H1 (cell line): ENCODE results near the gene BTN1A1. TPM values are rescaled to one million over a fixed set of nuclear protein-coding genes. Genes with fewer than 3 reads are reported as not detected.

Experiments used
- ASH2L ChIP-seq: fragments of 200-600, 300-600 bp; sonication (generic); IDR thresholded peaks from one replicate; pipeline ENCODE4 v1.7.1; 2017; ENCODE audit warnings: low read length
- CHD1 ChIP-seq: IDR thresholded peaks from 2 replicates; pipeline ENCODE4 v1.6.1; 2012; ENCODE audit warnings: low read depth, low read length, improper control_type of control experiment
- CREB1 ChIP-seq: IDR thresholded peaks from 2 replicates; pipeline ENCODE4 v1.6.1; 2012; ENCODE audit warnings: inconsistent platforms
- GTF2F1 ChIP-seq: IDR thresholded peaks from 2 replicates; pipeline ENCODE4 v1.6.1; 2012; ENCODE audit warnings: low read depth, low read length, improper control_type of control experiment, borderline replicate concordance
- MAFK ChIP-seq: IDR thresholded peaks from 2 replicates; pipeline ENCODE4 v1.6.1; 2012; ENCODE audit warnings: low read depth, mild to moderate bottlenecking, improper control_type of control experiment, low read length
- PHF8 ChIP-seq: fragments of 200-600 bp; sonication (generic); conservative IDR thresholded peaks from 2 replicates; pipeline ENCODE4 v1.7.1; 2012; ENCODE audit warnings: low read depth, mild to moderate bottlenecking, inconsistent platforms, low read length, moderate library complexity
- POU5F1 ChIP-seq: IDR thresholded peaks from 2 replicates; pipeline ENCODE4 v1.6.1; 2011; ENCODE audit warnings: low read depth, mild to moderate bottlenecking, low read length, moderate library complexity
- SP2 ChIP-seq: IDR thresholded peaks from 2 replicates; pipeline ENCODE4 v1.6.1; 2012; ENCODE audit warnings: mild to moderate bottlenecking, low read length, inconsistent platforms
- SUZ12 ChIP-seq: fragments of 200-600 bp; sonication (generic); IDR thresholded peaks from 2 replicates; pipeline ENCODE4 v1.6.1; 2012; ENCODE audit warnings: mild to moderate bottlenecking, inconsistent platforms, low read length, moderate library complexity, mixed read lengths
- TAF7 ChIP-seq: optimal IDR thresholded peaks from 2 replicates; pipeline ENCODE3; 2011; ENCODE audit warnings: low read depth, mild to moderate bottlenecking, inconsistent platforms, low read length, moderate library complexity, borderline replicate concordance
- polyA plus RNA-seq, 7 experiments: library from polyadenylated mRNA; depleted of rRNA in 3 of 7; stranded (reverse) in 5 of 7; unstranded in 2 of 7; fragments of >200 nt in 5 of 7; fragments of 200-250 nt in 2 of 7; gene quantifications; 1 replicate in 5 of 7; 2 replicates in 1 of 7; 4 replicates in 1 of 7; pipeline versions ENCODE4 v1.2.1 to v1.2.3, GENCODE V29; 2011 to 2013; ENCODE audit warnings: missing spikeins in 2 of 7, mixed read lengths in 2 of 7
- total RNA-seq: library from RNA; stranded (reverse); fragmentation: NEBNext Ultra II Directional; extraction: Animal tissue kit (Norgen Biotek cat#: 25700); gene quantifications from 2 replicates; pipeline ENCODE4 v1.2.1, GENCODE V29; 2021

Gene BTN1A1
- total and polyA plus RNA-seq, 2 of the 8 experiments (the other 6 are each of a cell fraction or from before 2014, with no cell fraction given) = 0.28 to 0.35 TPM

- TF ChIP-seq CREB1 = no peak
- TF ChIP-seq TAF7 = no peak
- TF ChIP-seq SUZ12 = no peak
- TF ChIP-seq MAFK = no peak
- no peak for TF ChIP-seq GTF2F1
- TF ChIP-seq SP2 = no peak
- TF ChIP-seq ASH2L = no peak
- TF ChIP-seq POU5F1 = no peak
- no peak for TF ChIP-seq CHD1
- no peak for TF ChIP-seq PHF8
Observed at GRCh38 chr6:26500102-26500501, at the start of gene BTN1A1 (continued).
